Progenitor cell of endocrine pancreas (in vitro differentiated cells): ENCODE results near the gene CELF4. TPM values are rescaled to one million over a fixed set of nuclear protein-coding genes. Genes with fewer than 3 reads are reported as not detected.

Experiments
- DNase-seq: peaks from one replicate; pipeline ENCODE4 v3.0.0; 2021; ENCODE audit warnings: low spot score; ENCODE audit not compliant: unreplicated experiment
- H3K27ac Mint-ChIP-seq: 2 replicates; pipeline ENCODE4 v1.8.0; 2021; ENCODE audit warnings: mild to moderate bottlenecking, moderate library complexity, mixed read lengths
- H3K27me3 Mint-ChIP-seq: 2 replicates; pipeline ENCODE4 v1.8.0; 2021; ENCODE audit warnings: mixed read lengths
- H3K36me3 Mint-ChIP-seq: 2 replicates; pipeline ENCODE4 v1.8.0; 2022; ENCODE audit warnings: mixed read lengths; ENCODE audit not compliant: insufficient read depth
- H3K4me1 Mint-ChIP-seq: 2 replicates; pipeline ENCODE4 v1.8.0; 2021; ENCODE audit warnings: low read depth, mixed read lengths
- H3K4me3 Mint-ChIP-seq: 2 replicates; pipeline ENCODE4 v1.8.0; 2021; ENCODE audit warnings: low read depth, mild to moderate bottlenecking, moderate library complexity, mixed read lengths
- H3K9me3 Mint-ChIP-seq: 2 replicates; pipeline ENCODE4 v1.8.0; 2021; ENCODE audit warnings: low read depth, mixed read lengths
- CTCF ChIP-seq: fragments of 200-600 bp; sonication (generic); IDR thresholded peaks from one replicate; pipeline ENCODE4 v1.5.0; 2021; ENCODE audit warnings: antibody characterized with exemption, mild to moderate bottlenecking; ENCODE audit not compliant: unreplicated experiment
- total RNA-seq: library from RNA; stranded (reverse); gene quantifications from 2 replicates; pipeline ENCODE4 v1.2.1, GENCODE V29; 2021

The CELF4 gene
- total RNA-seq, 1 donor from 2014 or later: 4.6 TPM

GRCh38 chr18:37582261-37582660 is 16.7 kb upstream of the CELF4 start:
- Mint-ChIP-seq H3K27me3 (peaks cover 58% of the 10 kb centered on the region), H3K27ac (no peak overlapping the region), H3K9me3 (no peaks in the 10 kb centered on the region), H3K4me3 (no peak overlapping the region), H3K4me1 (no peaks in the 10 kb centered on the region), H3K36me3 (no peaks in the 10 kb centered on the region)
- no peak for DNase-seq
- no peak for TF ChIP-seq CTCF

- H3K4me1 Mint-ChIP-seq: no peaks in the 10 kb centered on the region
- H3K36me3 Mint-ChIP-seq: no peaks in the 10 kb centered on the region
- H3K27ac Mint-ChIP-seq: no peak overlapping the region
- no peak overlapping the region for H3K4me3 Mint-ChIP-seq
- H3K27me3 Mint-ChIP-seq: peaks cover 71% of the 10 kb centered on the region
- no peaks in the 10 kb centered on the region for H3K9me3 Mint-ChIP-seq
- peak; percentile 69 for TF ChIP-seq CTCF
- DNase-seq: no peak
These were observed 13.4 kb upstream of the CELF4 start for GRCh38 chr18:37578886-37579513.

- DNase-seq: no peak
- Mint-ChIP-seq H3K4me1 (no peaks in the 10 kb centered on the region), H3K36me3 (no peaks in the 10 kb centered on the region), H3K9me3 (no peaks in the 10 kb centered on the region), H3K4me3 (no peak overlapping the region), H3K27ac (no peak overlapping the region), H3K27me3 (peaks cover 71% of the 10 kb centered on the region)
- no peak for TF ChIP-seq CTCF
These were observed 12.6 kb upstream of the CELF4 start for GRCh38 chr18:37578182-37578678.

GRCh38 chr18:37577051-37577611 is 11.5 kb upstream of the CELF4 start:
- Mint-ChIP-seq H3K36me3 (no peaks in the 10 kb centered on the region), H3K27ac (no peak overlapping the region), H3K27me3 (peaks cover 70% of the 10 kb centered on the region), H3K4me3 (no peak overlapping the region), H3K4me1 (no peaks in the 10 kb centered on the region), H3K9me3 (no peaks in the 10 kb centered on the region)
- no peak for DNase-seq
- TF ChIP-seq CTCF: no peak

- no peaks in the 10 kb centered on the region for H3K9me3 Mint-ChIP-seq
- no peak for TF ChIP-seq CTCF
- H3K4me1 Mint-ChIP-seq: no peaks in the 10 kb centered on the region
- no peak overlapping the region for H3K27ac Mint-ChIP-seq
- H3K4me3 Mint-ChIP-seq: no peak overlapping the region
- no peak for DNase-seq
- no peaks in the 10 kb centered on the region for H3K36me3 Mint-ChIP-seq
- peaks cover 71% of the 10 kb centered on the region for H3K27me3 Mint-ChIP-seq
These were observed 10.0 kb upstream of the CELF4 start for GRCh38 chr18:37575646-37576045.
